GM12872 (cell line): Measurements from ENCODE around the gene C1orf74.

ENCODE experiments used
- CTCF ChIP-seq: IDR thresholded peaks from 3 replicates; pipeline ENCODE4 v1.5.1; 2011; ENCODE audit warnings: low read depth, mild to moderate bottlenecking, low read length, moderate library complexity; ENCODE audit not compliant: insufficient read depth

Gene C1orf74

DNA sequence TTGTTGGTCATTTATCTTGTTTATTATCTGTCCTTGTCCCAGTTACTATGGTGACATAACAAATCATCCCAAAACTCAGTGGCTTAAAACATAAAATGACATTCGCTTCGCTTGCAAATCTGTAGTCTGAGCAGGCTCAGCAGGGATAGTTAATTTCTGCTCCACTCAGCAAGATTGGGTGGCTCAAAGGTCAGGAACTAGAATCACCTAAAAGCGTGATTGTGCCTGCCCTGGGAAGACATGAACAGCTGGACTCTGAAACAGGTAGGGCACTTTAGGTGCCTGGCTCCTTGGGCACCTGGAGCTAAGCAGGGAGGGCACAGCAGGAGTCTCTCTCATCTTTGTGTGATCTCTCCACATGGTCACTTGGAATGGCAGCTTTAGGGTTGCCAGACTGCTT lies 43.2 kb downstream of the C1orf74 start:
- TF ChIP-seq CTCF: no peak

- no peak for TF ChIP-seq CTCF
These were observed 46.1 kb downstream of the C1orf74 start for GRCh38 chr1:209738270-209738669.

- no peak for TF ChIP-seq CTCF
These were observed 47.2 kb downstream of the C1orf74 start for GRCh38 chr1:209737118-209737505.

- no peak for TF ChIP-seq CTCF
These were observed 47.8 kb downstream of the C1orf74 start for GRCh38 chr1:209736490-209737117.

DNA sequence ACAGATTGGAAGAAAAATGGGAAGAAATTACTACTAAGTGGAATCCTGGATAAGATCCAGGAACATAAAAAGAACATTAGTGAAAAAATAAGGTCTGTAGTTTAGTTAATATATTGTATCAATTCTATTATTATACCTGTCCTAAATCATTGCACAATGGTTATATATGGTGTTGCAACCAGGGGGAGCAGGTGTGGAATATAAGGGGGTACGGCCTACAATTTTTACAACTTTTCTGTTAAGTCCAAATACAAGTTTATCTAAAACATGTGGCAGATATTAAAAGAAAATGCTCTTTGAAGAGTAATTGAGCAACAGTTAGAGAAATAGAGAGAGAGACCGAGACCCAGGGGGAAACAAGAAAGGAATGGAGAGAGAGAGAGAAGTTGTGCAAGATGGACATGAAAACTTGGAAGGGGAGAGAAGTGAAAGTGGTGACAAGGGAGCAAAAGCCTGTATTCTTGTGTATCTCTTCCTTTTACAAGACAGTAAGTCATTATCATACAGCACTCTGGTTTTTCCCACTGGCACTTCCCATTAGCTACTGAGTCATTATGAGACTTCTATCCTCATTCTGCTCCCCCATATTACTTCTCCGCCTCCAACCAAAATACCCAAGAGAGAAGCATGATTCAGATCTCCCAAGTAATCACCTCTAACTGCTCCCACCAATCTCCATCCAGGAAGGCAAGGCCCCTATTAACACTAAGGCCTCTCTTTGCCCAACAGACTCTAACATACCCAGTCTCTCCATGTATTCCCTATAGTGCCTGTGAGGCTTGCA lies 50.8 kb downstream of the C1orf74 start:
- no peak for TF ChIP-seq CTCF

GRCh38 chr1:209732725-209733124 lies 51.6 kb downstream of the C1orf74 start:
- no peak for TF ChIP-seq CTCF

GRCh38 chr1:209729436-209729835 lies 54.9 kb downstream of the C1orf74 start:
- TF ChIP-seq CTCF: no peak
